ENCODE results near the gene ACAD9. TPM values are rescaled to one million over a fixed set of nuclear protein-coding genes. Genes with fewer than 3 reads are reported as not detected.

Gene ACAD9
- total and polyA plus RNA-seq, 2 of the 13 experiments (the other 11 are each of a cell fraction or from before 2014, with no cell fraction given) = 15.3 to 38.2 TPM

DNA sequence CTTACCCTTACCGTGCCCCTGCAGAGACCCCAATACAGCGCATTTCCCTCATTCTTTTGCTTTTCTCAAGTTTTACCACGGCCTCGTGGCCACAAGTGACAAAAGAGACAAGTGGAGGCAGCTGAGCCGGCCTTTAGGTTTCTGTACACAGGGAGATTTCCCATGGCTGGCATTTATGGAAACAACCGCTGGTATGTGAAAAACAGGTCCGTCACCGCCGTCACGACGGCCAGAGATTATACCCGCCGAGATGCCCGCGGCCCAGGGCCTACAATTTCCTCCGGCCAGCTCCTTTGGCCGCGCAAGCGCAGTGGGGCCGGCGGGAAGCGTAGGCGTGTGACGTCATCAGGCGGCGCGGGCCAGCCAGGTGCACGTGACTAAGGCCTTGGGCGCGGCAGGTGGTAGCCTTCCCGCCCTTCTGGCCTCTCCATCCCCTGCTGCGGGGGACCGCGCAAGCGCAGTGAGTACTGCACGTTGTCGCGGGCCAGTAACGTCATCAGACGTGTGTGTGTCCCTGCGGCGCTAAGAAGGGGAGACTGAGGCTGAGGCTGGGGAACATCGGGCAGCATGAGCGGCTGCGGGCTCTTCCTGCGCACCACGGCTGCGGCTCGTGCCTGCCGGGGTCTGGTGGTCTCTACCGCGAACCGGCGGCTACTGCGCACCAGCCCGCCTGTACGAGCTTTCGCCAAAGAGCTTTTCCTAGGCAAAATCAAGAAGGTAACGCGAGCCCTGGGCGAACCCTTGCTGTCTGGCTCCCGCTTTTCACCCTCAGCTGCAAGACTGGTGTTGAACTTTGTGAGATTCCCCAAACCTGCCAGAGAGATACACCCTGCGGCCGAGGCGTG lies at the start of gene ACAD9 (continued):
- TF ChIP-seq, protein P1, sequence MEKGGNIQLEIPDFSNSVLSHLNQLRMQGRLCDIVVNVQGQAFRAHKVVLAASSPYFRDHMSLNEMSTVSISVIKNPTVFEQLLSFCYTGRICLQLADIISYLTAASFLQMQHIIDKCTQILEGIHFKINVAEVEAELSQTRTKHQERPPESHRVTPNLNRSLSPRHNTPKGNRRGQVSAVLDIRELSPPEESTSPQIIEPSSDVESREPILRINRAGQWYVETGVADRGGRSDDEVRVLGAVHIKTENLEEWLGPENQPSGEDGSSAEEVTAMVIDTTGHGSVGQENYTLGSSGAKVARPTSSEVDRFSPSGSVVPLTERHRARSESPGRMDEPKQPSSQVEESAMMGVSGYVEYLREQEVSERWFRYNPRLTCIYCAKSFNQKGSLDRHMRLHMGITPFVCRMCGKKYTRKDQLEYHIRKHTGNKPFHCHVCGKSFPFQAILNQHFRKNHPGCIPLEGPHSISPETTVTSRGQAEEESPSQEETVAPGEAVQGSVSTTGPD (CRISPR knock-in tag; IDR thresholded peaks at IDR 0.05) = peak; percentile 16; the same call in 1 of the 2 replicates
- TF ChIP-seq AHR (CRISPR knock-in tag; IDR thresholded peaks at IDR 0.05) (0 out of 2 replicates have a peak, but pooled peaks have one; percentile 94), MIER2 (CRISPR knock-in tag; IDR thresholded peaks at IDR 0.05) (peak; percentile 81), ARNTL (CRISPR knock-in tag; IDR thresholded peaks at IDR 0.05) (peak; percentile 97), ZNF382 (CRISPR knock-in tag; IDR thresholded peaks at IDR 0.05; ENCODE audit: borderline replicate concordance) (no peak), ZNF552 (CRISPR knock-in tag; IDR thresholded peaks at IDR 0.05; ENCODE audit: borderline replicate concordance) (peak; percentile 98), RFX5 (IDR thresholded peaks at IDR 0.05; ENCODE audit: low read depth, low read length) (peak; percentile 78), GFI1 (CRISPR knock-in tag; IDR thresholded peaks at IDR 0.05; ENCODE audit: borderline replicate concordance) (peak; percentile 32; the same call in 1 of the 2 replicates), TGIF2 (CRISPR knock-in tag; IDR thresholded peaks at IDR 0.05) (no peak)
- TF ChIP-seq, protein P2, sequence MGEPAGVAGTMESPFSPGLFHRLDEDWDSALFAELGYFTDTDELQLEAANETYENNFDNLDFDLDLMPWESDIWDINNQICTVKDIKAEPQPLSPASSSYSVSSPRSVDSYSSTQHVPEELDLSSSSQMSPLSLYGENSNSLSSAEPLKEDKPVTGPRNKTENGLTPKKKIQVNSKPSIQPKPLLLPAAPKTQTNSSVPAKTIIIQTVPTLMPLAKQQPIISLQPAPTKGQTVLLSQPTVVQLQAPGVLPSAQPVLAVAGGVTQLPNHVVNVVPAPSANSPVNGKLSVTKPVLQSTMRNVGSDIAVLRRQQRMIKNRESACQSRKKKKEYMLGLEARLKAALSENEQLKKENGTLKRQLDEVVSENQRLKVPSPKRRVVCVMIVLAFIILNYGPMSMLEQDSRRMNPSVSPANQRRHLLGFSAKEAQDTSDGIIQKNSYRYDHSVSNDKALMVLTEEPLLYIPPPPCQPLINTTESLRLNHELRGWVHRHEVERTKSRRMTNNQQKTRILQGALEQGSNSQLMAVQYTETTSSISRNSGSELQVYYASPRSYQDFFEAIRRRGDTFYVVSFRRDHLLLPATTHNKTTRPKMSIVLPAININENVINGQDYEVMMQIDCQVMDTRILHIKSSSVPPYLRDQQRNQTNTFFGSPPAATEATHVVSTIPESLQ (CRISPR knock-in tag; conservative IDR thresholded peaks at IDR 0.05) = no peak
- TF ChIP-seq, protein P3, sequence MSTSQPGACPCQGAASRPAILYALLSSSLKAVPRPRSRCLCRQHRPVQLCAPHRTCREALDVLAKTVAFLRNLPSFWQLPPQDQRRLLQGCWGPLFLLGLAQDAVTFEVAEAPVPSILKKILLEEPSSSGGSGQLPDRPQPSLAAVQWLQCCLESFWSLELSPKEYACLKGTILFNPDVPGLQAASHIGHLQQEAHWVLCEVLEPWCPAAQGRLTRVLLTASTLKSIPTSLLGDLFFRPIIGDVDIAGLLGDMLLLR (CRISPR knock-in tag; IDR thresholded peaks at IDR 0.05) = peak; percentile 97
- TF ChIP-seq, protein P4, sequence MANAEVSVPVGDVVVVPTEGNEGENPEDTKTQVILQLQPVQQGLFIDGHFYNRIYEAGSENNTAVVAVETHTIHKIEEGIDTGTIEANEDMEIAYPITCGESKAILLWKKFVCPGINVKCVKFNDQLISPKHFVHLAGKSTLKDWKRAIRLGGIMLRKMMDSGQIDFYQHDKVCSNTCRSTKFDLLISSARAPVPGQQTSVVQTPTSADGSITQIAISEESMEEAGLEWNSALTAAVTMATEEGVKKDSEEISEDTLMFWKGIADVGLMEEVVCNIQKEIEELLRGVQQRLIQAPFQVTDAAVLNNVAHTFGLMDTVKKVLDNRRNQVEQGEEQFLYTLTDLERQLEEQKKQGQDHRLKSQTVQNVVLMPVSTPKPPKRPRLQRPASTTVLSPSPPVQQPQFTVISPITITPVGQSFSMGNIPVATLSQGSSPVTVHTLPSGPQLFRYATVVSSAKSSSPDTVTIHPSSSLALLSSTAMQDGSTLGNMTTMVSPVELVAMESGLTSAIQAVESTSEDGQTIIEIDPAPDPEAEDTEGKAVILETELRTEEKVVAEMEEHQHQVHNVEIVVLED (CRISPR knock-in tag; IDR thresholded peaks at IDR 0.05; ENCODE audit: borderline replicate concordance) = peak; percentile 97
- TF ChIP-seq, protein P5, sequence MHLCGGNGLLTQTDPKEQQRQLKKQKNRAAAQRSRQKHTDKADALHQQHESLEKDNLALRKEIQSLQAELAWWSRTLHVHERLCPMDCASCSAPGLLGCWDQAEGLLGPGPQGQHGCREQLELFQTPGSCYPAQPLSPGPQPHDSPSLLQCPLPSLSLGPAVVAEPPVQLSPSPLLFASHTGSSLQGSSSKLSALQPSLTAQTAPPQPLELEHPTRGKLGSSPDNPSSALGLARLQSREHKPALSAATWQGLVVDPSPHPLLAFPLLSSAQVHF (CRISPR knock-in tag; IDR thresholded peaks at IDR 0.05) = peak; percentile 94
- TF ChIP-seq, protein P6, sequence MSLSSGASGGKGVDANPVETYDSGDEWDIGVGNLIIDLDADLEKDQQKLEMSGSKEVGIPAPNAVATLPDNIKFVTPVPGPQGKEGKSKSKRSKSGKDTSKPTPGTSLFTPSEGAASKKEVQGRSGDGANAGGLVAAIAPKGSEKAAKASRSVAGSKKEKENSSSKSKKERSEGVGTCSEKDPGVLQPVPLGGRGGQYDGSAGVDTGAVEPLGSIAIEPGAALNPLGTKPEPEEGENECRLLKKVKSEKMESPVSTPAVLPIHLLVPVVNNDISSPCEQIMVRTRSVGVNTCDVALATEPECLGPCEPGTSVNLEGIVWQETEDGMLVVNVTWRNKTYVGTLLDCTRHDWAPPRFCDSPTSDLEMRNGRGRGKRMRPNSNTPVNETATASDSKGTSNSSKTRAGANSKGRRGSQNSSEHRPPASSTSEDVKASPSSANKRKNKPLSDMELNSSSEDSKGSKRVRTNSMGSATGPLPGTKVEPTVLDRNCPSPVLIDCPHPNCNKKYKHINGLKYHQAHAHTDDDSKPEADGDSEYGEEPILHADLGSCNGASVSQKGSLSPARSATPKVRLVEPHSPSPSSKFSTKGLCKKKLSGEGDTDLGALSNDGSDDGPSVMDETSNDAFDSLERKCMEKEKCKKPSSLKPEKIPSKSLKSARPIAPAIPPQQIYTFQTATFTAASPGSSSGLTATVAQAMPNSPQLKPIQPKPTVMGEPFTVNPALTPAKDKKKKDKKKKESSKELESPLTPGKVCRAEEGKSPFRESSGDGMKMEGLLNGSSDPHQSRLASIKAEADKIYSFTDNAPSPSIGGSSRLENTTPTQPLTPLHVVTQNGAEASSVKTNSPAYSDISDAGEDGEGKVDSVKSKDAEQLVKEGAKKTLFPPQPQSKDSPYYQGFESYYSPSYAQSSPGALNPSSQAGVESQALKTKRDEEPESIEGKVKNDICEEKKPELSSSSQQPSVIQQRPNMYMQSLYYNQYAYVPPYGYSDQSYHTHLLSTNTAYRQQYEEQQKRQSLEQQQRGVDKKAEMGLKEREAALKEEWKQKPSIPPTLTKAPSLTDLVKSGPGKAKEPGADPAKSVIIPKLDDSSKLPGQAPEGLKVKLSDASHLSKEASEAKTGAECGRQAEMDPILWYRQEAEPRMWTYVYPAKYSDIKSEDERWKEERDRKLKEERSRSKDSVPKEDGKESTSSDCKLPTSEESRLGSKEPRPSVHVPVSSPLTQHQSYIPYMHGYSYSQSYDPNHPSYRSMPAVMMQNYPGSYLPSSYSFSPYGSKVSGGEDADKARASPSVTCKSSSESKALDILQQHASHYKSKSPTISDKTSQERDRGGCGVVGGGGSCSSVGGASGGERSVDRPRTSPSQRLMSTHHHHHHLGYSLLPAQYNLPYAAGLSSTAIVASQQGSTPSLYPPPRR (CRISPR knock-in tag; IDR thresholded peaks at IDR 0.05; ENCODE audit: borderline replicate concordance) = peak; percentile 74

All from HepG2 (cell line).